Ovary (tissue), 9 donors: ENCODE data around the gene SMAD5. TPM values are rescaled to one million over a fixed set of nuclear protein-coding genes. Genes with fewer than 3 reads are reported as not detected.
A peak's percentile ranks its signal among the peaks of the same experiment; 100 is the strongest.

Source experiments
- DNase-seq, 5 donors: peaks; one replicate each; pipeline ENCODE4 v3.0.0-alpha.2; 2019 to 2020
- H3K27ac ChIP-seq, 2 donors: fragments of 200-600 bp; one replicate each; pipeline versions ENCODE4 v1.5.1 to v1.8.0; 2019 to 2022
- H3K27me3 ChIP-seq: fragments of 200-600 bp; one replicate; pipeline ENCODE4 v1.8.0; 2022
- H3K36me3 ChIP-seq: fragments of 200-600 bp; sonication (generic); one replicate; pipeline ENCODE4 v1.5.1; 2019
- H3K4me1 ChIP-seq: one replicate; pipeline ENCODE4 v1.8.1; 2013; ENCODE audit warnings: mild to moderate bottlenecking, moderate library complexity; ENCODE audit not compliant: insufficient read depth
- H3K4me3 ChIP-seq: fragments of 200-600 bp; sonication (generic); one replicate; pipeline ENCODE4 v1.5.1; 2017
- H3K9me3 ChIP-seq, 2 donors: fragments of 200-600 bp in 1 of 2; sonication (generic) in 1 of 2; one replicate each; pipeline versions ENCODE4 v1.5.1 to v1.8.1; 2013 to 2019; ENCODE audit warnings: mild to moderate bottlenecking in 1 of 2, moderate library complexity in 1 of 2
- CTCF ChIP-seq, 3 donors: fragments of 450-650 bp in 2 of 3; fragments of 200-600 bp in 1 of 3; IDR thresholded peaks; one replicate each; pipeline versions ENCODE4 v1.5.1 to v1.8.0; 2016 to 2022; ENCODE audit warnings: antibody characterized with exemption in 3 of 3, mild to moderate bottlenecking in 1 of 3
- EP300 ChIP-seq: sonication (generic); formaldehyde crosslinking; IDR thresholded peaks from one replicate; pipeline ENCODE4 v1.6.1; 2017; ENCODE audit warnings: antibody characterized with exemption
- POLR2A ChIP-seq: fragments of 450-650 bp; IDR thresholded peaks from one replicate; pipeline ENCODE4 v1.6.1; 2017; ENCODE audit warnings: antibody characterized with exemption, mild to moderate bottlenecking, moderate library complexity
- WGBS, 3 donors: extraction: QIAGEN DNeasy Blood & Tissue Kit in 1 of 3; methylation state at CpG; one replicate each; pipeline versions ENCODE4 v1.1.5 to v1.1.7; 2013 to 2017; 5-methylcytosine and 5-hydroxymethylcytosine counted together
- intact Hi-C, 4 donors: fragments of 100-400 bp; cut with DNase I; formaldehyde crosslinking; loops; one replicate each; pipeline versions ENCODE4 v1.11.0 to v1.15.1; 2022 to 2023
- polyA plus RNA-seq, 2 donors: library from polyadenylated mRNA; stranded (reverse); fragments of 200-250 nt in 1 of 2; fragments of 350-450 nt in 1 of 2; fragmentation: Illumina TruSeq in 1 of 2; extraction: RNeasy Lipid Tissue Mini Kit (QIAGEN cat#74804) in 1 of 2; gene quantifications; one replicate each; pipeline ENCODE4 v1.2.3, GENCODE V29; 2013 to 2014
- total RNA-seq, 7 donors: library from RNA; depleted of rRNA in 2 of 7; stranded (reverse); fragments of >200 nt in 2 of 7; fragmentation: NEBNext Ultra II Directional in 3 of 7; extraction: Animal tissue kit (Norgen Biotek cat#: 25700) in 3 of 7; gene quantifications; one replicate each; pipeline versions ENCODE4 v1.1.0 to v1.2.4, GENCODE V29; 2016 to 2023
- donor health status: DM: no; HTN: no; CAD: no; lungs with moderate emphysema.
- donor health status: DM: no; HTN: no; CAD: no.
- donor health status: Bipolar disorder and iron deficiency.
- donor health status: DM: yes; HTN: yes; CAD: no.
- donor health status: DM: no; HTN: no; CAD: no.
- donor health status: DM: yes; HTN: yes; CAD: no.

SMAD5 gene
- total and polyA plus RNA-seq, 9 donors, result 20.3 to 130 (median 108) TPM

DNA sequence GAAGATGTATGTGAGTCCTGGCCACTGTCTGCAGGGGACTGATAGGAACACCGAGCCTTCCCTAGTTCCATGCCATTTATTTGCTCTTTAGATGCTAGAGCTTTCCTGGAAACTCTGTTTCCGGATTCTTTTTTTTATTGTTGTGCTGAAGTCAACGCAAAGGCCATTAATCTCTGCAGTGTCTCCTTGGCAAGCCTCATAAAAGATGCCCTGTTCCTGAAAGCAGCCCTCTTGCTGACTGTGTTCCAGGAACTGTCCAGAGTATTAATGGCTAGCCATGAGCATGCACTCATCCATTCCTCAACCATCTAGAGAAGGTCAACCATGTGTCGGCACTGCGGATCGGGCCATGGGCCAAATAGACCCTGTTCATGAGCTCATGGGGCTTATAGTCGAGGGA, 42.9 kb upstream of the SMAD5 start:
- WGBS, 3 donors, result 38 to 61% (median 54%) methylated on average over 7 of the region's 7 CpGs
- Histone ChIP-seq H3K4me1 (peaks cover 5% of the 10 kb centered on the region), H3K27ac (no peak overlapping the region), H3K9me3 (no peaks in the 10 kb centered on the region), H3K27me3 (no peaks in the 10 kb centered on the region), H3K4me3 (no peak overlapping the region), H3K36me3 (no peaks in the 10 kb centered on the region)
- DNase-seq, result peak in 2 of 5 donors; percentile 20 to 42
- intact Hi-C loops, result loop anchor here in 3 of 4 donors (10.0 kb wide), 3 partner anchors 45 to 145 kb away; partner anchors contain the start of gene SMAD5 (in 1 of the 3)
- TF ChIP-seq POLR2A (no peak), CTCF (IDR thresholded peaks at IDR 0.05) (no peak), EP300 (no peak)

GRCh38 chr5:136090319-136090718, 42.3 kb upstream of the SMAD5 start:
- Histone ChIP-seq H3K27ac (no peak overlapping the region), H3K4me1 (peaks cover 5% of the 10 kb centered on the region), H3K9me3 (no peaks in the 10 kb centered on the region), H3K36me3 (no peaks in the 10 kb centered on the region), H3K4me3 (no peak overlapping the region), H3K27me3 (no peaks in the 10 kb centered on the region)
- TF ChIP-seq EP300 (no peak), POLR2A (no peak), CTCF (IDR thresholded peaks at IDR 0.05) (no peak)
- WGBS, 3 donors, result 91 to 94% (median 94%) methylated on average over 4 of the region's 4 CpGs
- intact Hi-C loops, result no loop called here
- no peak for DNase-seq

DNA sequence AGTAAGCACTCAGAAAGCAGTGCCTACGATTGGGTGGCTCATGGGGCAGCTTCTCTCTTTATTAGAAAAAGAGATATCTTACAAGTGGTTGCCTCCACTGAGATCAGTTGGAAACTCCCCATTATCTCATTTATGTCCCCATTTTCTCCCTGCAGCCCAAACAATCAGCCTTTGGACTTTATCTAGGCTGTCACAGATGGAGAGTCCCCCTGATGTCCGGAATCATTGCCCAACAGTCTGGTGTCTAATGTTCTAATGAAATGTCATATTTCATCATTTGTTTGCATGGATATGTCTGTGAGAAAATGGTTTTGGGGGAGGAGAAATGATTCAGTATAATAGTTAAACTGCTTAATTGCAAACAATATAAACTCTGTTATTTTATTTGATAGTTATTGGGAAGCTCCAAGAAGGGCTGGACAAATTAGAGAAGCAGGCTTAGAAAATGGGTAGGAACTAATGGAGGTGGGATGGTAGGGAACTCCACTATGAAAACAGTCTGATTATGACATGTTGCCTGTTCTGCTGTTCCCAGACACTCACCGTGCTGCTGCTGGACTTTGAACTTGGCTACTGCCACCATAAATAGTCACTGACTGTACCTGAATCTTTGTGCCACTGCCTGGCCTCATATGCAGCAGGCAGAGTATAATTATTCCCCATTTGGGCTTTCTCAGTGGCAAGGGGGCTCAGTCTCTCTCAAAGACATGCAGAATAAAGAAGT, 38.3 kb upstream of the SMAD5 start:
- Histone ChIP-seq H3K4me3 (no peak overlapping the region), H3K27me3 (no peaks in the 10 kb centered on the region), H3K4me1 (no peaks in the 10 kb centered on the region), H3K27ac (no peak overlapping the region), H3K9me3 (no peaks in the 10 kb centered on the region), H3K36me3 (no peaks in the 10 kb centered on the region)
- no peak for DNase-seq
- TF ChIP-seq EP300 (no peak), POLR2A (no peak), CTCF (IDR thresholded peaks at IDR 0.05) (no peak)
- 72 to 83% (median 78%) methylated on average over 3 of the region's 3 CpGs for WGBS, 3 donors
- intact Hi-C loops, result no loop called here

DNA sequence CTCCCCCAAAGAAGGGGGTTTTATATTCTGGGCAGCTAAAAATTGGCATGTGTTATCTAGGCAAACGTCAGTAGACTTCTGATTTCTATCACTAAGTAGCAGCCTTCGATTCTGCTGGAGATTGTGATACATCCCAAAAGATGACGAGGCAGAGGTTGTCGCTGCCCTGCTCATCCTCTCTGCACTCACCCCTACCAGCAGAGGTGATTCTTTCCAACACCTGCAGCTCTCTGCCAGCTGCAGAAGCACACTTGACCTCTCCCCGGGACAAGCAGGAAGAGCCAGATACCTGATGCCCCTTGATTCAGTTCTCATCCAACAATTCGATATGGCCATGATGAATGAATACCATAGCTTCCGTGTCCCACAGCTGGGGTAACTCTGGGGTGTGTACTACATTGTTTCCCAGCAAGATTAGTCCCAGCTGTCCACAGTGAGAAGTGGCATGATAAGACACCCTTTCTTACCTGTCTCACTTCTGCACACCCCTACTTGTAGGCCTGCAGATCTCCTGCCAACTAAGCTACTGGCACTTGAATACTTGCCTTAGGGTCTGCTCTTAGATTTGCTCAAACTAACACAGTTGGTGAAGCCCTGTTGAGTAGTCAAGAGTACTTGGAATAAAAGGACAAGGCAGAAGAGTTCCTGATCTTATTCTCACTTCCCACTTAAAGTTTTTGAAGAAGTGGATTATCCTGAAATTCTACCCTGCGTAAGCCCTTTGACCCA, 37.6 kb upstream of the SMAD5 start:
- H3K27ac ChIP-seq, result no peak overlapping the region
- DNase-seq, result no peak
- no peak overlapping the region for H3K4me3 ChIP-seq
- H3K27me3 ChIP-seq, result no peaks in the 10 kb centered on the region
- no peak for TF ChIP-seq POLR2A
- no peak for TF ChIP-seq EP300
- no peak for TF ChIP-seq CTCF (IDR thresholded peaks at IDR 0.05)
- H3K36me3 ChIP-seq, result no peaks in the 10 kb centered on the region
- WGBS, 3 donors, result 65 to 87% (median 77%) methylated on average over 8 of the region's 8 CpGs
- no peaks in the 10 kb centered on the region for H3K9me3 ChIP-seq
- H3K4me1 ChIP-seq, result no peaks in the 10 kb centered on the region
- intact Hi-C loops, result no loop called here
